Breast epithelium (tissue), 3 donors: ENCODE data around the gene EED.

ENCODE experiments used
- CTCF ChIP-seq, 3 donors: fragments of 450-650 bp; IDR thresholded peaks; one replicate each; pipeline ENCODE4 v1.5.1; 2016 to 2017; ENCODE audit warnings: antibody characterized with exemption in 3 of 3, mild to moderate bottlenecking in 3 of 3, moderate library complexity in 3 of 3
- POLR2A ChIP-seq: fragments of 450-650 bp; IDR thresholded peaks from one replicate; pipeline ENCODE4 v1.6.1; 2016; ENCODE audit warnings: antibody characterized with exemption, mild to moderate bottlenecking, moderate library complexity
- POLR2AphosphoS5 ChIP-seq, 3 donors: sonication (generic); formaldehyde crosslinking; IDR thresholded peaks; one replicate each; pipeline ENCODE4 v1.6.1; 2017; ENCODE audit warnings: antibody characterized with exemption in 3 of 3

GRCh38 chr11:86245369-86246292, 1.1 kb downstream of the EED start:
- TF ChIP-seq CTCF (IDR thresholded peaks at IDR 0.05) (no peak), POLR2AphosphoS5 (IDR thresholded peaks at IDR 0.05) (no peak), POLR2A (no peak)
